Activated T-helper 17 cell treated with anti-CD3 and anti-CD28 coated beads, Interleukin-2, amount 50 U/mL, for 72 hours (primary cell): Measurements from ENCODE around the gene IQGAP2. TPM values are rescaled to one million over a fixed set of nuclear protein-coding genes. Genes with fewer than 3 reads are reported as not detected.

Source experiments
- ATAC-seq: fragments of 150-1000 bp; cut with Tn5 transposase; replicated peaks from 2 replicates; pipeline ENCODE4 v1.10.0; 2021; ENCODE audit warnings: mild to moderate bottlenecking, moderate library complexity
- H3K27ac Mint-ChIP-seq: one replicate; pipeline ENCODE4 v1.8.0; 2022; ENCODE audit warnings: mixed read lengths
- H3K27me3 Mint-ChIP-seq: one replicate; pipeline ENCODE4 v1.8.0; 2022; ENCODE audit warnings: mixed read lengths
- H3K36me3 Mint-ChIP-seq: one replicate; pipeline ENCODE4 v1.8.0; 2022; ENCODE audit warnings: low read depth, mild to moderate bottlenecking, mixed read lengths
- H3K4me1 Mint-ChIP-seq: one replicate; pipeline ENCODE4 v1.8.0; 2022; ENCODE audit warnings: mixed read lengths
- H3K4me3 Mint-ChIP-seq: one replicate; pipeline ENCODE4 v1.8.0; 2022; ENCODE audit warnings: mild to moderate bottlenecking, mixed read lengths
- H3K9me3 Mint-ChIP-seq: one replicate; pipeline ENCODE4 v1.8.0; 2022; ENCODE audit warnings: mixed read lengths
- total RNA-seq, 2 donors: library from RNA; stranded (reverse); gene quantifications; one replicate each; pipeline ENCODE4 v1.2.3, GENCODE V29; 2022

Gene IQGAP2
- total RNA-seq, 2 donors from 2014 or later: 83.2 to 92.1 TPM

DNA sequence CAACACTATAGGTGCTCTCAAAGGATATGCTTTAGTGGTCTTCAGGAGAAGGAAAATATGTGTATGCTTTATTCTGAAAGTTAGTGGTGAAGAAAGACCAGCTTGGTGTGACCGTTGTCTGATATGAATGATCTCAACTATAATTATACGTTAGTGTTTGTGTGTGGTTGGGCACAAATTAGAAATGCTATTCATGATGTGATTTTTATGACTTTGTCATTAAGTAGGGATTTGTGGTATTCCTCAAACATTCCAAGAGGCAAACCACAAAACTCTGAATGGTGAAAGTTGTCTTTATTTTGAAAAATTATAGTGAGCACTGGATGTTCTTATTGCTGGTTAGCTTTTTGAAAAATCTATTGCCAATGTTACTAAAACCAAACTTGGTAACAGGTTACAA, 306.7 kb downstream of the IQGAP2 start:
- Mint-ChIP-seq H3K4me1 (peaks cover 18% of the 10 kb centered on the region), H3K9me3 (no peaks in the 10 kb centered on the region), H3K27me3 (peaks cover 9% of the 10 kb centered on the region), H3K27ac (no peak overlapping the region), H3K4me3 (no peak overlapping the region), H3K36me3 (peaks cover 31% of the 10 kb centered on the region)
- no peak for ATAC-seq

DNA sequence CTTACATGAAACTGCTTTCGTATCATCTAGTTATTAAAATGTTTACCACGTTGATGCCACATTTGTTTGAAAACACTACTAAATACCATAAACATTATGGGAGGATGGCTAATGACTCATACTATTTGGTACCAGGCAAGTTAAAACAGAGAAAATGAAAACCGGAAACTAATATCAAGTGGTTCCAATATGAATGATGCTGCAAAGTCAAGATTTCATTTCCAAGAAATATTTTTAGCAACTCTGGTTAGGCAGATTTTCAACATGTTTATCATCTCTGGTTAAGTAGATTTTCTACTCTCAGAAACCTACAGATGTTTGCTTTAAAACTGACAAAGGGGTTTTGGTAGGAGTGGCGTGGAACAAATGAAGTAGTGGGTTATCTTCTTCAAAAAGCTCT, 307.9 kb downstream of the IQGAP2 start:
- peak overlapping the region; percentile 52 for H3K4me3 Mint-ChIP-seq

DNA sequence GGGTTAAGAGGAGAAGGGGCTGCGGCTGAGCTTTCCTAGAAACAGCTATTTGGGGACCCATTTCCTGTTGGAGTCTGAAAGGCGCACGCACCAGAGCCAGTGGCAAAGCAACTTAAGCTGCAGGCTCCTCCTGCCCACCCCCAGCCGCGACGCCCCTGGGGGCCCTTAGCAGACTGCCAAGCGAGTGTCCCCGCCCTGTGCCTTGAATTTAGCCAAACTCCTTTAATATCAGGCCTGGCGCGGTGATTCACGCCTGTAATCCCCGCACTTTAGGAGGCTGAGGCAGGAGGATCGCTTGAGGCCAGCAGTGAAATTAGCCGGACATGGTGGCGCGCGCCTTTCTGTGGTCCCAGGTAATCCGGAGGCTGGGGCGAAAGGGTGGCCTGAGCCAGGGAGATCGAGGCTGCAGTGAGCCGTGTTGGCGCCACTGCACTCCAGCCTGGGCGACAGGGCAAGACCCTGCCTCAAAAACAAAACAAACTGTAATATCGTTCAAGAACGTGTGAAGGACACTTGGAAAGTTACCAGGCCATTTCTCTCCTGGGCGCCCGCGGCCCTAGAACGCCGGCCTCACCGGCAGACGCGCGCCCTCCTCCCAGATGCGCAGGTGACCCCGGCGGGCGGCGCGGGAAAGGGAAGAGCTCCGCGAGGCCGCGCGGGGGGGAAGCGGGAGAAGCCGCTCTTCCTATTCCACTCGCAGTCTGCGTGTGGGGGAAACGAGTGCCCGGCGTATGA, 311.8 kb downstream of the IQGAP2 start:
- peaks cover 25% of the 10 kb centered on the region for H3K27me3 Mint-ChIP-seq
- peak overlapping the region; percentile 58 for H3K27ac Mint-ChIP-seq
- peaks cover 18% of the 10 kb centered on the region for H3K4me1 Mint-ChIP-seq
- no peaks in the 10 kb centered on the region for H3K36me3 Mint-ChIP-seq
- no peaks in the 10 kb centered on the region for H3K9me3 Mint-ChIP-seq
- ATAC-seq: no peak
- peak overlapping the region; percentile 83 for H3K4me3 Mint-ChIP-seq

More for the DNA sequence above, 307.9 kb downstream of the IQGAP2 start:
- Mint-ChIP-seq H3K27me3 (peaks cover 14% of the 10 kb centered on the region), H3K36me3 (peaks cover 24% of the 10 kb centered on the region), H3K4me1 (peaks cover 18% of the 10 kb centered on the region), H3K9me3 (no peaks in the 10 kb centered on the region), H3K27ac (peak overlapping the region; percentile 85)
- ATAC-seq: peak; percentile 74

DNA sequence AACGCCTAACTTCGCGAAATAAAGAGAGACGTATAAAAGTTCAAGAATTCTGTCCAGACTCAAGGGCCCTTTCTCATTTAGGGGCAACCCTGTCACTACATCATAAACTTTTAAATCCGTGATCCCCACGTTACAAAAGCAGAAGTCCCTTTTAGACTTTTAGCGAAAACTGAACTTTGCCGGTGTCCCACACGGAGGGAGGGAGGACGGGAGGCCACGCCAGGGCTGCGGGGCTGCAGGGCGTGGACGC, 312.3 kb downstream of the IQGAP2 start:
- H3K27ac Mint-ChIP-seq: peak overlapping the region; percentile 58
- H3K4me3 Mint-ChIP-seq: peak overlapping the region; percentile 83
- H3K36me3 Mint-ChIP-seq: no peaks in the 10 kb centered on the region
- no peak for ATAC-seq
- peaks cover 18% of the 10 kb centered on the region for H3K4me1 Mint-ChIP-seq
- H3K27me3 Mint-ChIP-seq: peaks cover 25% of the 10 kb centered on the region
- no peaks in the 10 kb centered on the region for H3K9me3 Mint-ChIP-seq

DNA sequence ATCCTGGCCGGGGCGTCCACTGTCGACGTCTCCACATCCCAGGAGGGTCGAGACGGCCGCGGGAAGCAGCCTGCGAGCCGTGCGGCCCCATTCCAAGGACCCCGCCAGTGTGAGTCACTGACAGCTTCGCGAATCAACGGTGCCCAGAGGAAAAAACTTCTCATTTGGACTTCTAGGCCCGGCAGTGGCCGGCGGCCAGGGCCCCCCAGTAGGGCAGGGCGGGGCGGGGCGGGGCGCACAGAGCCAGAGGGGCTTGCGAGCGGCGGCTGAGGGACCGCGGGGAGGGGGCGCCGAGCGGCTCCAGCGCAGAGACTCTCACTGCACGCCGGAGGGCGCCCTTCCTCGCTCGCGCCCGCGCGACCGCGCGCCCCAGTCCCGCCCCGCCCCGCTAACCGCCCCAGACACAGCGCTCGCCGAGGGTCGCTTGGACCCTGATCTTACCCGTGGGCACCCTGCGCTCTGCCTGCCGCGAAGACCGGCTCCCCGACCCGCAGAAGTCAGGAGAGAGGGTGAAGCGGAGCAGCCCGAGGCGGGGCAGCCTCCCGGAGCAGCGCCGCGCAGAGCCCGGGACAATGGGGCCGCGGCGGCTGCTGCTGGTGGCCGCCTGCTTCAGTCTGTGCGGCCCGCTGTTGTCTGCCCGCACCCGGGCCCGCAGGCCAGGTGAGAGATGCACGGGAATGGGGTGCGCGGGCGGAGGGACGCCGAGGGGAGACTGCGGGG, 312.8 kb downstream of the IQGAP2 start, which contains the start of gene F2R:
TSS of gene F2R (plus strand) at position 391 of the 720 bp plus-strand sequence. CDS start at position 573, 182 bp downstream.
- Mint-ChIP-seq H3K9me3 (no peaks in the 10 kb centered on the region), H3K4me3 (peak within 1 kb of the TSS; percentile 83)
- ATAC-seq: peak; percentile 70

DNA sequence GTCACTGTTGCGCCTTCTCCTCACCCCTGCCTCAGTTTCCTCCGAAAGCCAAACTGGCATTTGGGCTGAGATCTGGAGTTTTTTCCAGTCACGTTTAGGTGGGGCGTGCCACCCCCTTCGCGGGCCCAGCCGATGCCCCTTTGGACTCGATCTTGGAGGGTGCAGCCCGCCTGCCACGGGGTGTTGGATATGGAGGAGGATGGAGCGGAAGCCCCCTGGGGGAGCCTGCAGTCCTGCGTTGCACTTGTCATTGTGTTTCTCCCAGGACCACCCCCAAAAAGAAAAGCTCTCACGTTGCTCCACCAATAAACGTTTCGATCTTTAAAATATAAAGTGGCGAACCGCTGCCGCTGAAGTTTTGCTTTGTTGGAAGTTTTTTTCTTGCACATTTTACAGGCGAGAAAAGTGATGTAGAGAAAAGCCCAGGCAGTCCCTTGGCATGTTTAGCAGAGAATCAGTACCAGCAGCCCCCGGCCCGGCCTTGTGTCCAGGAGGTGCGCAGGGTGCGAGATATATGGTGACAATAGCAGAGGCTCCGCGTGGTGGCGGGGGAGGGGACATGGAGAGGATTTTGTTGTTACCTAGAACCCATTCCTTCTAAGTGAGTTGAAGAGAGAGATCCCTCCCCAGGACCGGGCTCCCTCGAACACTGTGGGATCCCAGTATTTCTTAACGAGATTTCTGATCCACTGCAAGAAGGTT, 313.5 kb downstream of the IQGAP2 start:
- Mint-ChIP-seq H3K36me3 (no peaks in the 10 kb centered on the region), H3K9me3 (no peaks in the 10 kb centered on the region), H3K4me1 (peaks cover 6% of the 10 kb centered on the region), H3K27ac (peak overlapping the region; percentile 17), H3K4me3 (peak overlapping the region; percentile 83), H3K27me3 (peaks cover 25% of the 10 kb centered on the region)
- no peak for ATAC-seq

More for the DNA sequence above, 312.8 kb downstream of the IQGAP2 start, which contains the start of gene F2R:
- H3K27me3 Mint-ChIP-seq: peaks cover 25% of the 10 kb centered on the region
- peaks cover 13% of the 10 kb centered on the region for H3K4me1 Mint-ChIP-seq
- no peaks in the 10 kb centered on the region for H3K36me3 Mint-ChIP-seq
- peak within 1 kb of the TSS; percentile 58 for H3K27ac Mint-ChIP-seq

DNA sequence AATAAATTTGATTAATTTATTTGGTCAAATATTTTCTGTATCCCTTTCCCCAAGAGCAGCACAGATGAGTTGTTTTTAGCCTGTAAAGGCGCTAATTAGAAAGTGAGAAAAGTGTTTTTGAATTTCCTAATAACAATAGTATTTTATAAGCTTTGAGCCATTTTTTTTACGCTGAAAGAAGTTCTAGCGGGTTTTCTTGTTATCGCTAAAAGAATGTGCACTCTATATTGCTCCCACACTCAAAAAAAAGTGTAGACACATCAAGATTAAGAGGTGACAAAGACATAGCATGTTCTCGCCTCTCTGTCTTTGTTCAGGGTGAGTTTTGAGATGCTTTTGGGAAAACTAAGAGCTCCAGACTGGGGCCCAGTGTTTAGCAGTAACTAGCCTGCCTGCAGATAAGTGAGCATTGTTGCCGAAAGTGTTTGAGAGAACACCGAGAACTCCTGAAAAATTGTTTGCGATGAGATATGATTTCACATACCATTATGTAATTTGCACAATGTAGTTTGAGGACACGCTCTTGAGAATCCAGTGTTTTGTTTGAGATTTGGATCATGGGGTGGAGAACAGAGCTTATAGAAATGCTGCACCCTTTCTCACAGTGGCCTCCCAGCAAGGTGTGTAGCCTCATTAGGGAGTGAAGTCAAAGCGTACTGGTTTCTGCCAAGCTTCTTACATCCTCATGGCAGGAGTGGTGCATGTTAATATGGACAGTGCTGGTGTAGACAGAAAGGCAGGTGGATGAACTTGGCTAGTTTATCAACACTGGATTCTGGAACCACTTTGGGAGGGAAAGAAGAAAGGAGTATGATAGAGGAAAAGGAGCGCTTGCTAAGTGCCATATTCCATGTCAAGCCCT, 314.4 kb downstream of the IQGAP2 start:
- no peak for ATAC-seq
- H3K36me3 Mint-ChIP-seq: no peaks in the 10 kb centered on the region
- peak overlapping the region; percentile 83 for H3K4me3 Mint-ChIP-seq
- no peak overlapping the region for H3K27ac Mint-ChIP-seq
- H3K9me3 Mint-ChIP-seq: no peaks in the 10 kb centered on the region
- H3K4me1 Mint-ChIP-seq: peaks cover 6% of the 10 kb centered on the region
- H3K27me3 Mint-ChIP-seq: peaks cover 25% of the 10 kb centered on the region

DNA sequence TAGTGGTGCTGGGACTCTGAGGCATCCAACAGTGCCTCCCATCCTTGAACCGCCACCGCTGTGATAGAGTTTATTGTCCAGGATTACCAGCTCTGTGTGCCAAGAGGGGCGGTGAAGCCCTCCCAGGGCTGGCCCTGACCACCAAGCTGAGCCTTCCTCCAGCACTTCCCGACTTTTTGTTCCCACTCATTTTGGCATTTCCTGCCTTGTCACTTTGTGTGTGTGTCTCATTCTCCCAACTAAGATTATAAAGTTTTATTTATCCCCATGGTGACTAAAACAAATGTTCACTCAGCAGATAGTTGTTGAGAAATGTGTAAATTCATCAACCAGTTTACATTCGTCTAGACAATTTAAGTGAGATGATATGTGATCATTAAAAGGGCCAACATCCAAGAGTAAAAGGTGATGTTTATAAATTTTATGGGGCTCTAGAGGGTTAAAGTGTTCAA, 315.3 kb downstream of the IQGAP2 start:
- no peak for ATAC-seq
- H3K4me3 Mint-ChIP-seq: no peak overlapping the region
- no peaks in the 10 kb centered on the region for H3K36me3 Mint-ChIP-seq
- H3K27me3 Mint-ChIP-seq: peaks cover 25% of the 10 kb centered on the region
- H3K4me1 Mint-ChIP-seq: peaks cover 6% of the 10 kb centered on the region
- H3K9me3 Mint-ChIP-seq: no peaks in the 10 kb centered on the region
- H3K27ac Mint-ChIP-seq: no peak overlapping the region

DNA sequence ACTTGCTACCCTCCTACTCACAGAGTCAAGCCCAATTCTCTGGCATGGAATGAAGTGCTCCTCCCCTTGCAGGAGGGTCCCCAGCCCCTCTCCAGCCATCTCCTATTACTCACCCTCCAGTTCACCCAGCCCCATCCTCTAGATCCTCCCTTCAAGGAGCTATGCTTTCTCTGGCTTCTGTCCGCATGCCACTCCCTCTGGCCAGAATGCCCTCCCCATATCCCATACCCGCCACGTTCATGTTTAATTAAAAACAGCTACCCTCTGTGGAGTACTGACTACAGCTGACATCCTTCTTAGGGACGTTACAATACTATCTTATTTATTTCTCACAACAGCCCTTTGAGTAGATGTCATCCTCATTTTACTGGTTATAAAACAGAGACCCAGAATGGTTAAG, 315.8 kb downstream of the IQGAP2 start:
- H3K4me1 Mint-ChIP-seq: peaks cover 6% of the 10 kb centered on the region
- no peak for ATAC-seq

DNA sequence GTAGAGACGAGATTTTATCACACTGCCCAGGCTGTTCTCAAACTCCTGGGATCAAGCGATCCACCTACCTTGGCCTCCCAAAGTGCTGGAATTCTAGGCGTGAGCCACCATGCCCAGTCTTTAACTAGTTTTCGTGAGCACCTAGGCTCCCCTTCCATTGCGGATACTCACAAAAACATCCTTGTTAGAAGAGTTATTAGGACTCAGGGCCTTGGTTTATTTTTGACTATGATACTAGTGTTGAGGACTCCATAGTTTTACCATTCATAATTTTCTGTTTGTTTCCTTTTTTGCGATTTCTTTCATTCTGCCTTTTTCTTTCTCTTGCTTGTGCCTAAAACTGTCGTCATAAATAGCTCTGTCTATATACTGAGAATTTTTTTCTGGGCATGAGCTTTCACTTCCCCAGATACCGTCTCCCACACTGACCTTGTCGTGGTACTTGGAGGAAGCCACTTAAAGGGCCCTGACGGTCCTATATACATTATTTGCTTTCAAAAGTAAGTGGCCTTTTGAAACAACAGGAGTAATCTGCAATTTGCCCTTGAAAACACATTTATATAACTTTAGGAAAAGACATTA, 318.0 kb downstream of the IQGAP2 start:
- Mint-ChIP-seq H3K36me3 (no peaks in the 10 kb centered on the region), H3K4me3 (no peak overlapping the region), H3K9me3 (no peaks in the 10 kb centered on the region), H3K27ac (no peak overlapping the region), H3K27me3 (peaks cover 11% of the 10 kb centered on the region), H3K4me1 (no peaks in the 10 kb centered on the region)
- ATAC-seq: no peak

More for the DNA sequence above, 315.8 kb downstream of the IQGAP2 start:
- peaks cover 22% of the 10 kb centered on the region for H3K27me3 Mint-ChIP-seq
- H3K36me3 Mint-ChIP-seq: no peaks in the 10 kb centered on the region
- no peaks in the 10 kb centered on the region for H3K9me3 Mint-ChIP-seq
- no peak overlapping the region for H3K27ac Mint-ChIP-seq
- no peak overlapping the region for H3K4me3 Mint-ChIP-seq

DNA sequence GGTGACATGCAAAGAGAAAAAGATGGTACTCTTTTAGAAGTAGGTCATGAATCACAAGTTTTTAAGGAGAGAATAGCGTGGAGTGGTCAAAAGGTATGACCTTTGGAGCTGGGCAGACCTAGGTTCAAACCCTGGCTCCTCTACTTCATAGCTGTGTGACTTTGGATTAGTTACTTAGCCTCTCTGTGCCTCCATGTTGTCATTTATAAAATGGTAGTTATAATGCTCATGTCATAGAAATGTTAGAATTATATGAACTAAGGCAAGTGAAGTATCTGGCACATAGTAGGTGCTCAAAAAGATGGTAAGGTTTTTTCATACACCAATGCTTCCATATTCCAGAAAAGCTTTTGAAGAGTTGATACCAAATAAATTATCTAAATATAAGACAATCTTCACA, 320.2 kb downstream of the IQGAP2 start:
- Mint-ChIP-seq H3K27me3 (no peaks in the 10 kb centered on the region), H3K4me3 (no peak overlapping the region), H3K36me3 (no peaks in the 10 kb centered on the region), H3K9me3 (no peaks in the 10 kb centered on the region), H3K27ac (no peak overlapping the region), H3K4me1 (no peaks in the 10 kb centered on the region)
- ATAC-seq: no peak

DNA sequence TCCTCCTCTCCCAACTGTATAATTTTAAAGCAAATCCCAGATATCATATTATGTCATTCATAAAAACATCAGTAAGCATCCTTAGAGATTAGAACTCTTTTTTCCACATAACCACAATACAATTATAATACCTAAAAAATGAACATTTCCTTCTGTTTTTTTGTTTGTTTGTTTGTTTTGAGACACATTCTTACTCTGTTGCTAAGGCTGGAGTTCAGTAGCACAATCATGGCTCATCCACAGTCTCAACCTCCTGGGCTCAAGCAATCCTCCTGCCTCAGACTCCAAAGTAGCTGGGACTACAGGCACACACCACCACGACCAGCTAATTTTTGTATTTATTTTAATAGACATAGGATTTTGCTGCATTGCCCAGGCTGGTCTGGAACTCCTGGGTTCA, 320.8 kb downstream of the IQGAP2 start:
- no peak overlapping the region for H3K4me3 Mint-ChIP-seq
- H3K36me3 Mint-ChIP-seq: no peaks in the 10 kb centered on the region
- no peak for ATAC-seq
- H3K4me1 Mint-ChIP-seq: no peaks in the 10 kb centered on the region
- H3K27ac Mint-ChIP-seq: no peak overlapping the region
- no peaks in the 10 kb centered on the region for H3K9me3 Mint-ChIP-seq
- no peaks in the 10 kb centered on the region for H3K27me3 Mint-ChIP-seq

DNA sequence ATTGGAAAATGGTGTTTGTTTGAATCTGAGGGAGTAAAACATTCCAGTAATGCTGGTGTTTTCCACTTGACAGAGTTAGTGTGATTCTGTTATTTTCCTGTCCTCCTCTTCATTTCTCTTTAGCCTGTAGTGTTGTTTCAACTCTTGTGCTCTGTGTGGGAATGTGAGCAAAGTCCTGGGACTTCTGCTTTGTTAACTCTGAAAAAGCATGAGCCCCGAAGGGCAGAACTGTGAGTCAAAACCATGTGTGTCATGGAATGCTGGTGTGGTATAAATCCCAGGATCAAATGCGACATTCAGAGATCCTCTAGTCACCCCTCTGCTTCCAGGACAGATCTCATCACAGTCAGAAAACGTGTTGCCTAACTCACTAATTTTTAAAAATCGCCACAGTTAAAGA, 321.8 kb downstream of the IQGAP2 start:
- no peaks in the 10 kb centered on the region for H3K36me3 Mint-ChIP-seq
- no peaks in the 10 kb centered on the region for H3K4me1 Mint-ChIP-seq
- H3K4me3 Mint-ChIP-seq: no peak overlapping the region
- H3K27me3 Mint-ChIP-seq: no peaks in the 10 kb centered on the region
- H3K9me3 Mint-ChIP-seq: peaks cover 9% of the 10 kb centered on the region
- no peak for ATAC-seq
- no peak overlapping the region for H3K27ac Mint-ChIP-seq

DNA sequence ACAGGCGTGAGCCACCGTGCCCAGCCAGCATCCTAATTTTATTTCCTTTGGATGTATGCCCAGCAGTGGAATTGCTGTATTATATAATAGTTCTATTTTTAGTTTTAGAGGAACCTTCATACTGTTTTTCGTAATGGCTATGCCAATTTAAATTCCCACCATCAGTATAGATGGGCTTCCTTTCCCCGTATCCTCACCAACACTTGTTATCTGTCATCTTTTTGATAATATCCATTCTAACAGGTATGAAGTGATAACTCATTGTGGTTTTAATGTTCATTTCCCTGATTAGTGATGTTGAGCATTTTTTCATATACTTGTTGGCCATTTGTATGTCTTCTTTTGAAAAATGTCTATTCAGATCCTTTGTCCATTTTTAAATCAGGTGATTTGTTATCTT, 325.9 kb downstream of the IQGAP2 start:
- H3K27me3 Mint-ChIP-seq: no peaks in the 10 kb centered on the region
- ATAC-seq: no peak
- H3K36me3 Mint-ChIP-seq: no peaks in the 10 kb centered on the region
- peaks cover 5% of the 10 kb centered on the region for H3K4me1 Mint-ChIP-seq
- no peak overlapping the region for H3K27ac Mint-ChIP-seq
- peaks cover 18% of the 10 kb centered on the region for H3K9me3 Mint-ChIP-seq
- H3K4me3 Mint-ChIP-seq: no peak overlapping the region
